Uterus (tissue), 4 donors: ENCODE results near the gene CEP20. TPM values are rescaled to one million over a fixed set of nuclear protein-coding genes. Genes with fewer than 3 reads are reported as not detected.
"Not testable (repeated sequence)": the region's sequence is repeated elsewhere in the genome, so short reads cannot be mapped to it uniquely, and the experiment has no call there.

Experiments used
- DNase-seq, 2 donors: peaks; one replicate each; pipeline ENCODE4 v3.0.0-alpha.2; 2019 to 2020
- H3K27ac ChIP-seq, 2 donors: fragments of 200-600 bp; sonication (generic); 1 replicate in 1 of 2; 2 replicates in 1 of 2; pipeline ENCODE4 v1.5.1; 2016 to 2018
- H3K27me3 ChIP-seq, 2 donors: fragments of 200-600 bp; sonication (generic); one replicate each; pipeline ENCODE4 v1.5.1; 2018 to 2019; ENCODE audit warnings: control low read depth in 1 of 2
- H3K36me3 ChIP-seq, 2 donors: fragments of 200-600 bp; sonication (generic); one replicate each; pipeline ENCODE4 v1.5.1; 2019; ENCODE audit warnings: control low read depth in 1 of 2
- H3K4me1 ChIP-seq, 2 donors: fragments of 200-600 bp; sonication (generic); one replicate each; pipeline ENCODE4 v1.5.1; 2018 to 2019; ENCODE audit warnings: control low read depth in 1 of 2
- H3K4me3 ChIP-seq, 2 donors: fragments of 200-600 bp; sonication (generic); 1 replicate in 1 of 2; 2 replicates in 1 of 2; pipeline ENCODE4 v1.5.1; 2018 to 2019; ENCODE audit warnings: mild to moderate bottlenecking in 1 of 2
- H3K9me3 ChIP-seq, 2 donors: fragments of 200-600 bp; sonication (generic); one replicate each; pipeline ENCODE4 v1.5.1; 2019; ENCODE audit warnings: control low read depth in 1 of 2
- POLR2A ChIP-seq, 2 donors: fragments of 450-650 bp; IDR thresholded peaks; one replicate each; pipeline ENCODE4 v1.6.1; 2016; ENCODE audit warnings: antibody characterized with exemption in 2 of 2, mild to moderate bottlenecking in 1 of 2, moderate library complexity in 1 of 2
- intact Hi-C: fragments of 100-400 bp; cut with DNase I; formaldehyde crosslinking; loops from one replicate; pipeline ENCODE4 v1.15.1; 2023; ENCODE audit warnings: low total_unique reads
- total RNA-seq, 4 donors: library from RNA; depleted of rRNA in 3 of 4; stranded (reverse); fragments of >200 nt in 3 of 4; gene quantifications; one replicate each; pipeline versions ENCODE4 v1.1.0 to v1.2.4, GENCODE V29; 2014 to 2023
- TF ChIP-seq, protein P1 (sequence below), 4 experiments: fragments of 200-600 bp in 2 of 4; fragments of 450-650 bp in 2 of 4; sonication (generic) in 2 of 4; IDR thresholded peaks; one replicate each; pipeline ENCODE4 v1.5.1; 2016 to 2019; ENCODE audit warnings: antibody characterized with exemption in 4 of 4, mild to moderate bottlenecking in 2 of 4, moderate library complexity in 1 of 4
- donor health status: DM: yes; HTN: yes; CAD: no.

CEP20 gene
- total RNA-seq: 100 to 1,000 TPM in 1 of 4 donors, 10 to 100 TPM in 3; 13.8 to 101 (median 47.9) TPM

- intact Hi-C loops: no loop called here
- Histone ChIP-seq H3K4me1 (peaks cover 0 to 8% of the 10 kb centered on the region in 2 donors), H3K36me3 (no peaks in the 10 kb centered on the region), H3K9me3 (no peaks in the 10 kb centered on the region), H3K27ac (peak within 1 kb of the TSS; percentile 74 to 91), H3K27me3 (no peaks in the 10 kb centered on the region), H3K4me3 (peak within 1 kb of the TSS; percentile 96 to 97)
- TF ChIP-seq POLR2A (IDR thresholded peaks at IDR 0.05): peak; percentile 63 to 73
- TF ChIP-seq, protein P1, sequence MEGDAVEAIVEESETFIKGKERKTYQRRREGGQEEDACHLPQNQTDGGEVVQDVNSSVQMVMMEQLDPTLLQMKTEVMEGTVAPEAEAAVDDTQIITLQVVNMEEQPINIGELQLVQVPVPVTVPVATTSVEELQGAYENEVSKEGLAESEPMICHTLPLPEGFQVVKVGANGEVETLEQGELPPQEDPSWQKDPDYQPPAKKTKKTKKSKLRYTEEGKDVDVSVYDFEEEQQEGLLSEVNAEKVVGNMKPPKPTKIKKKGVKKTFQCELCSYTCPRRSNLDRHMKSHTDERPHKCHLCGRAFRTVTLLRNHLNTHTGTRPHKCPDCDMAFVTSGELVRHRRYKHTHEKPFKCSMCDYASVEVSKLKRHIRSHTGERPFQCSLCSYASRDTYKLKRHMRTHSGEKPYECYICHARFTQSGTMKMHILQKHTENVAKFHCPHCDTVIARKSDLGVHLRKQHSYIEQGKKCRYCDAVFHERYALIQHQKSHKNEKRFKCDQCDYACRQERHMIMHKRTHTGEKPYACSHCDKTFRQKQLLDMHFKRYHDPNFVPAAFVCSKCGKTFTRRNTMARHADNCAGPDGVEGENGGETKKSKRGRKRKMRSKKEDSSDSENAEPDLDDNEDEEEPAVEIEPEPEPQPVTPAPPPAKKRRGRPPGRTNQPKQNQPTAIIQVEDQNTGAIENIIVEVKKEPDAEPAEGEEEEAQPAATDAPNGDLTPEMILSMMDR (IDR thresholded peaks at IDR 0.05): peak; percentile 17 to 60 (median 43)
- peak; percentile 99 to 100 for DNase-seq
Observed at GRCh38 chr16:15888072-15888976, at the start of gene CEP20. Gene CEP20, minus strand, starts transcription at chr16:15888603. Its CDS starts 18 bp downstream, at chr16:15888585.

GRCh38 chr16:15936809-15937208, 48.4 kb upstream of the CEP20 start:
- H3K9me3 ChIP-seq, H3K27me3 ChIP-seq, intact Hi-C loops, H3K4me3 ChIP-seq, H3K4me1 ChIP-seq, H3K36me3 ChIP-seq, DNase-seq, H3K27ac ChIP-seq: not testable (repeated sequence)

- Histone ChIP-seq H3K9me3 (no peaks in the 10 kb centered on the region), H3K4me3 (no peak overlapping the region), H3K4me1 (no peaks in the 10 kb centered on the region), H3K36me3 (no peaks in the 10 kb centered on the region), H3K27ac (no peak overlapping the region), H3K27me3 (no peaks in the 10 kb centered on the region)
- intact Hi-C loops: no loop called here
- no peak for DNase-seq
- TF ChIP-seq, protein P1 (IDR thresholded peaks at IDR 0.05): no peak
Observed at GRCh38 chr16:15934991-15935390, 46.6 kb upstream of the CEP20 start.

GRCh38 chr16:15933781-15934180, 45.4 kb upstream of the CEP20 start:
- no peak for TF ChIP-seq POLR2A (IDR thresholded peaks at IDR 0.05)
- TF ChIP-seq, protein P1 (IDR thresholded peaks at IDR 0.05): no peak
- Histone ChIP-seq H3K36me3 (no peaks in the 10 kb centered on the region), H3K27me3 (no peaks in the 10 kb centered on the region), H3K4me1 (no peaks in the 10 kb centered on the region), H3K9me3 (no peaks in the 10 kb centered on the region), H3K27ac (no peak overlapping the region), H3K4me3 (no peak overlapping the region)
- no peak for DNase-seq
- intact Hi-C loops: no loop called here

DNA sequence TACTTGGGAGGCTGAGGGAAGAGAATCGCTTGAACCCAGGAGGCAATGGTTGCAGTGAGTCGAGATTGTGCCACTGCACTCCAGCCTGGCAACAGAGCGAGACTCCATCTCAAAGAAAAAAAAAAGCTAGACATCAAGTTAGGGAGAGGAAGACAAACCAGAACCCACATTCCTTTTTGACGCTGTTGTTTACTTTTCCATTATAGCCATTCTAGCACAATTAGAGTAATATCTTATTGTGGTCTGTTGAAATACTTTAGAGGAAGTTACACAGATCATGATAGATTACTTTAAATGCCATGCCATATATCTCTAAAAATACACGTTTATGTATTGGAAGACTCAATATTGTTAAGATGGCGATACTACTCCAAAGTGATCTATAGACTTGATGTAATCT, 44.5 kb upstream of the CEP20 start:
- Histone ChIP-seq H3K4me3 (no peak overlapping the region), H3K4me1 (no peaks in the 10 kb centered on the region), H3K27me3 (no peaks in the 10 kb centered on the region), H3K9me3 (no peaks in the 10 kb centered on the region), H3K36me3 (no peaks in the 10 kb centered on the region), H3K27ac (no peak overlapping the region)
- intact Hi-C loops: no loop called here
- DNase-seq: no peak
- TF ChIP-seq POLR2A (IDR thresholded peaks at IDR 0.05): no peak
- TF ChIP-seq, protein P1 (IDR thresholded peaks at IDR 0.05): no peak
